HG03469 (cell line): ENCODE results near the gene AP1S1.
"Not testable (repeated sequence)": the region's sequence is repeated elsewhere in the genome, so short reads cannot be mapped to it uniquely, and the experiment has no call there.

Source experiments
- ATAC-seq: cut with Tn5 transposase; IDR thresholded peaks from one replicate; pipeline ENCODE4 v1.9.1; 2021; ENCODE audit warnings: mild to moderate bottlenecking, moderate library complexity, moderate number of reproducible peaks; ENCODE audit not compliant: unreplicated experiment

The AP1S1 gene

DNA sequence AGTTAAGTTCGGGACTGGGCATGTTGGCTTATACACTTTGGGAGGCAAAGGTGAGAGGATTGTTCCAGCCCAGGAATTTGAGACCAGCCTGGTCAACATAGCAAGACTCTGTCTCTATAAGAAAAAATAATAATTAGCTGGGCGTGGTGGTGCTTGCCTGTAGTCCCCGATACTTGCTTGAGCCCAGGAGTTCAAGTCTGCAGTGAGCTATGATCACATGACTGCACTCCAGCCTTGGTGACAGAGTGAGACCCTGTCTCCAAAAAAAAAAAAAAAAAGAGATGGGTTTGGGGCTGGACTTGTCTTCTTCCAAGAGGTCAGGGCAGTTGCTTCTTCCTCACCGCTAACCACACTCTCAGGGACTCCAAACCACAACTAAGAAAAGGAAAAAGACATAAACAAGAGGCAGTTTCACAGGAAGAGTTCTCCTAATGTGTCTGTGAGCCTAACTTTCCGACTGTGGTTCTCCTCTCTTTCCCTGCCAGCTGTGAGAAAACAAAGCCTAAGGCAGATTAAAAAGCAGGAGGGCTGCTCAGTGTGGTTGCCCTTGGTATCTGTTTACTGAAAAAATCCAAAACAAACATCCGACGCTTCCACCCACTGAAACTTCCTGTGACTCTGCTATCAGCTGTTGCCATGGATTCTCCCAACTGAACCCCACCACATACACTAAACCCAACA is 29.8 kb upstream of the AP1S1 start:
- ATAC-seq: no peak

DNA sequence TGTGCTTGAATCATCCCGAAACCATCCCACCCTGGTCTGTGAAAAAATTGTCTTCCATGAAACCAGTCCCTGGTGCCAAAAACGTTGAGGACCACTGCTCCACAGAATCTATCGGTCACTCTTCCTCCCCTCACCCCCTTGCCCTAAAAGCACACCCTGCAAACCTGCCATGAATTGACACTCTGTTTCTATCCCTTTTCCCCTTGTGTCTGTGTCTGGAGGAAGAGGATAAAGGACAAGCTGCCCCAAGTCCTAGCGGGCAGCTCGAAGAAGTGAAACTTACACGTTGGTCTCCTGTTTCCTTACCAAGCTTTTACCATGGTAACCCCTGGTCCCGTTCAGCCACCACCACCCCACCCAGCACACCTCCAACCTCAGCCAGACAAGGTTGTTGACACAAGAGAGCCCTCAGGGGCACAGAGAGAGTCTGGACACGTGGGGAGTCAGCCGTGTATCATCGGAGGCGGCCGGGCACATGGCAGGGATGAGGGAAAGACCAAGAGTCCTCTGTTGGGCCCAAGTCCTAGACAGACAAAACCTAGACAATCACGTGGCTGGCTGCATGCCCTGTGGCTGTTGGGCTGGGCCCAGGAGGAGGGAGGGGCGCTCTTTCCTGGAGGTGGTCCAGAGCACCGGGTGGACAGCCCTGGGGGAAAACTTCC is 28.2 kb upstream of the AP1S1 start:
- ATAC-seq: peak; percentile 45

DNA sequence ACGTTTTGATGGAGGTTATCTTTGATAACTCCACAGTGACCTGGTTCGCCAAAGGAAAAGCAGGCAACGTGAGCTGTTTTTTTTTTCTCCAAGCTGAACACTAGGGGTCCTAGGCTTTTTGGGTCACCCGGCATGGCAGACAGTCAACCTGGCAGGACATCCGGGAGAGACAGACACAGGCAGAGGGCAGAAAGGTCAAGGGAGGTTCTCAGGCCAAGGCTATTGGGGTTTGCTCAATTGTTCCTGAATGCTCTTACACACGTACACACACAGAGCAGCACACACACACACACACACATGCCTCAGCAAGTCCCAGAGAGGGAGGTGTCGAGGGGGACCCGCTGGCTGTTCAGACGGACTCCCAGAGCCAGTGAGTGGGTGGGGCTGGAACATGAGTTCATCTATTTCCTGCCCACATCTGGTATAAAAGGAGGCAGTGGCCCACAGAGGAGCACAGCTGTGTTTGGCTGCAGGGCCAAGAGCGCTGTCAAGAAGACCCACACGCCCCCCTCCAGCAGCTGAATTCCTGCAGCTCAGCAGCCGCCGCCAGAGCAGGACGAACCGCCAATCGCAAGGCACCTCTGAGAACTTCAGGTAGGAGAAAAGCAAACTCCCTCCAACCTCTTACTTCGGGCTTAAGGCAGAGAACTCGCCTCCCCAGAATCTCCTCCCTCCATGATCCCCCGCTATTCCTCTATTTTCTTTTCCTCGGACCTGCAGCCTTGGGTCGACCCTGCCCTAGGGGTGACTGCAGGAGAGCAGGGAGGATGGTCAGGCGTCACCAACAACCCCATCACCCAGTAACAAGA is 27.4 kb upstream of the AP1S1 start, which contains the start of gene SERPINE1:
TSS of gene SERPINE1 (plus strand) at position 454 of the 809 bp plus-strand sequence. CDS start 1,290 bp downstream, outside the sequence.
- no peak for ATAC-seq

DNA sequence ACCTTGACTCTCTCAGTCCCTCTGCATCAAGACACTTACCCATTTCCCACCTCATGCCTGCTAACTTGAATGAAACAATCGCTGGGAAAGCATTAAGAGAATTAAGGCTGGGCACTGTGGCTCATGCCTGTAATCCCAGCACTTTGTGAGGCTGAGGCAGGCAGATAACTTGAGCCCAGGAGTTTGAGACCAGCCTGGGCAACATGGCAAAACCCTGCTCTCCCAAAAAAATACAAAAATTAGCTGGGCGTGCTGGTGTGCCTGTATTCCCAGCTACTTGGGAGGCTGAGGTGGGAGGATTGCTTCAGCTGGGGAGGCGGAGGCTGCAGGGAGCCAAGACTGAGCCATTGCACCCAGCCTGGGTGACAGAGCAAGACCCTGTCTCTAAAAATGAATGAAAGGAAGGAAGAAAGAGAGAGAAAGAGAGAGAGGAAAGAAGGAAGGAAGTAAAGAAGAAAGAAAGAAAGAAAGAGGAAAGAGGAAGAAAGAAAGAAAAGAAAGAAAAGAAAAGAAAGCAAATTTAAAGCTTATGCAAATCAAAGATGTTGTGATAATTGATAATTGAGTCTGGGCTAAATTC is 26.7 kb upstream of the AP1S1 start:
- no peak for ATAC-seq

DNA sequence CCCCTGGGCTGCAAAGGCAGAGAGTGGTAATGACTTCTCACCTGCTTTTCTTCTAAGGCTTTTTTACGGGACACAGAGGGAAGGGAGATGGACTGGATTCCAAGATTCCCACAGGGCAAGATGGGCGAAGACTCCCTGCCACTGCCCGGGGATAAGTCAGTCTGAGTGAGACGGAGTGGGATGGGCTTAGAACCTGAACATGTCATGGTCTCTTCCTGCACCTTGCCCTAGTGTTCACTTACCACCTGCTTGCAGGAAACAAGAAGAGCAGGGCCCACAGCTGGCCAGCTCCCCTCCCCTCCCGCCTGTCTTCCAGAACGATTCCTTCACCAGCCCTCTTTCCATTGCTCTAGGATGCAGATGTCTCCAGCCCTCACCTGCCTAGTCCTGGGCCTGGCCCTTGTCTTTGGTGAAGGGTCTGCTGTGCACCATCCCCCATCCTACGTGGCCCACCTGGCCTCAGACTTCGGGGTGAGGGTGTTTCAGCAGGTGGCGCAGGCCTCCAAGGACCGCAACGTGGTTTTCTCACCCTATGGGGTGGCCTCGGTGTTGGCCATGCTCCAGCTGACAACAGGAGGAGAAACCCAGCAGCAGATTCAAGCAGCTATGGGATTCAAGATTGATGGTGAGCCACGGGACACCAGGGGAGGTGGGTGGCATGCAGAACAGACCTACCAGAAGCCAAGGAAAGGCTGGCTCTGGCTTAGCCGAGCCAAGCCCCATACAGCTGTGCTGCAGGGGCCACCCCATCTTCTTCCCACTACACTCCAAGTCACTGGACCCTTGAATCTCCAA is 26.0 kb upstream of the AP1S1 start:
- no peak for ATAC-seq

DNA sequence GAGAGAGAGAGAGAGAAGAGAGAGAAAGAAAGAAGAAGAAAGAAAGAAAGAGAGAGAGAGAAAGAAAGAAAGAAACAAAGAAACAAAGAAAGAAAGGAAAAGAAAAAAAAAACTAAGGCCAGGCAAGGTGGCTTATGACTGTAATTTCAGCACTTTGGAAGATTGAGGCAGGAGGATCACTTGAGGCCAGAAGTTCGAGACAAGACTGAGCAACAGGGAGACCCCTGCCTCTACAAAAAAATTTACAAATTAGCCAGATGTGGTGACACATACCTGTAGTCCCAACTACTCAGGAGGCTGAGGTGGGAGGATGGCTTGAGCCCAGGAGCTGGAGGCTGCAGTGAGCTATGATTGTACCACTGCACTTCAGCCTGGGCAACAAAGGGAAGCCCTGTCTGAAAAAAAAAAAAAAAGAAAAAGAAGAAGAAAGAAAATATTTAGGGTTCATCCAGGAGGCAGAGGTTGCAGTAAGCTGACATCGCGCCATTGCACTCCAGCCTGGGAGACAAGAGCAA is 24.6 kb upstream of the AP1S1 start:
- ATAC-seq: no peak

DNA sequence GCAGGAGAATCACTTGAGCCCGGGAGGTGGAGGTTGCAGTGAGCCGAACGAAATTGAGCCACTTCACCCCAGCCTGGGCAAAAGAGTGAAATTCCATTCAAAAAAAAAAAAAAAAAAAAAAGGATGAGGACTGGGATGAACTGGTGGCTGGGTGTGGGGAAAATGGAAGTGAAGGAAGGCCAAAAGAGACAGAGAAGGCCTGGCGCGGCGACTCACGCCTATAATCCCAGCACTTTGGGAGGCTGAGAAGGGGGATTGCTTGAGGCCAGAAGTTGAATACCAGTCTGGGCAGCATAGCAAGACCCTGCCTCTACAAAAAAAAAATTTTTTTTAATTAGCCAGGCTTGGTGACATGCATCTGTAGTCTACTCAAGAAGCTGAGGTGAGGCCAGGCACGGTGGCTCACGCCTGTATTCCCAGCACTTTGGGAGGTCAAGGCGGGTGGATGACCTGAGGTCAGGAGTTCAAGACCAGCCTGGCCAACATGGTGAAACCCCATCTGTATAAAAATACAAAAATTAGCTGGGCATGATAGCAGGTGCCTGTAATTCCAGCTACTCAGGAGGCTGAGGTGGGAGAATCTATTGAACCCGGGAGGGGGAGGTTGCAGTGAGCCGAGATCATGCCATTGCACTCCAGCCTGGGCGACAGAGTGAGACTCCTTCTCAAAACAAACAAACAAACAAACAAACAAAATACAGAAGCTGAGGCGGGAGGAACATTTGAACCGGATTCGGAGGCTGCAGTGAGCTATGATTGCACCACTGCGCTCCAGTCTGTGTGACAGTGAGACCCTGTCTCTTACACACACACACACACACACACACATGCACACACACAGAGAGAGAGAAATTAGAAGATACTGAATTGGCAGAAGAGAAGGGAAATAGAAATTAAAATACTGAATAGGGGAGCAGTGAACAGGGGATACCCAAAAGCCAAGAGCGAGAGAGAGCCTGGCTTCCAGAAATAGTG is 21.4 kb upstream of the AP1S1 start:
- not testable (repeated sequence) for ATAC-seq

DNA sequence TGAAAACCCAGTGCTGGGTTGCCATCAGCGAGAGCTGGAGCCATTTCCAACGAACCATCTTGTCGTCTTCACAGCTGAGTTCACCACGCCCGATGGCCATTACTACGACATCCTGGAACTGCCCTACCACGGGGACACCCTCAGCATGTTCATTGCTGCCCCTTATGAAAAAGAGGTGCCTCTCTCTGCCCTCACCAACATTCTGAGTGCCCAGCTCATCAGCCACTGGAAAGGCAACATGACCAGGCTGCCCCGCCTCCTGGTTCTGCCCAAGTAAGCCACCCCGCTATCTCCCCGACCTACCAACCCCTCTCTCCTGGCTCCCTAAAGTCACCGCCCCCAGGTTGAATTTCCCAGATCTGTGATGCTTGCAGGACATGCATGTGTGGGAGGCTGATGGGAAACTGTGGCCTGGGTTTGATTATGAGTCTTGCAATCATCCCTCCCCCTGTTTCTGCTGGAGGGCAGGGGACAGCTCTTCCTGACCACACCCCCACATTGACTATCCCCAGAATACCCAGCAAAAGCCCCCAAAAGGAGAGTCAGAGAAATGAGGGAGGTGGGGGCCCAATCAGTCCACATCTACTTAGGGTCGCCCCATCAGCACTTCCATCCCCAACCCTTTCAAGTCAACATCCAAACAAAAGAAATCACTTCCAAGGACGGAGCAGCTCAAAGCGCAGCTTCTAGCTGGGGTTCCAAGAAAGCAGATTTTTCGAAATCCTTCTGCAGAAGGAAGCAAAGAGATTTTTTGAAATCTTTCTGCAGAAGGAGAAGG is 20.5 kb upstream of the AP1S1 start:
- ATAC-seq: no peak

DNA sequence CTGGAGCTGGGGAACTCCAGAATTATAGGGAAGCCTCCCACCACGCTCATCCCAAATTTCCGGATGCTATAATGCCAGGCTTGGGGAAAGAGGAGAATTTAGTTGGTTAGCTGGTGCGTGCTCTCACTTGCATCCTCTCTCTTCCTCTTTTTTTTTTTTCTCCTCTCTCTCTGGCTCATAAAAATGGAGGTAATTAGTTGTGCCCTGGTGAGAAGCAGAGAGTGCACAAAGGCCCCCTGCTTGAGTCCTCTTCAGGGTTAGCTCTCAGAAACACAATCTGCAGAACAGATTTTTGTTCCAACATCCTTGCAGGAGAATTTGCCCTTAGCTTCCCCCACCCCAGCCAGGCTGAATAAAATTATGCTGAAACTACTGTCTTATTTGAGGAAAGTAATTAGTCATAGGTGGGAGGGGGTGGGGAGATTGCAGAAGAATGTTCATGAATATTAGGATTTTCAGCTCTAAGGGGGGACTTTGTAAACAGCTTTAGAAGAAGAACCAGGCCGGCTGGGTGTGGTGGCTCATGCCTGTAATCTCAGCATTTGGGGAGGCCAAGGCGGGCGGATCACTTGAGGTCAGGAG is 19.8 kb upstream of the AP1S1 start:
- no peak for ATAC-seq

DNA sequence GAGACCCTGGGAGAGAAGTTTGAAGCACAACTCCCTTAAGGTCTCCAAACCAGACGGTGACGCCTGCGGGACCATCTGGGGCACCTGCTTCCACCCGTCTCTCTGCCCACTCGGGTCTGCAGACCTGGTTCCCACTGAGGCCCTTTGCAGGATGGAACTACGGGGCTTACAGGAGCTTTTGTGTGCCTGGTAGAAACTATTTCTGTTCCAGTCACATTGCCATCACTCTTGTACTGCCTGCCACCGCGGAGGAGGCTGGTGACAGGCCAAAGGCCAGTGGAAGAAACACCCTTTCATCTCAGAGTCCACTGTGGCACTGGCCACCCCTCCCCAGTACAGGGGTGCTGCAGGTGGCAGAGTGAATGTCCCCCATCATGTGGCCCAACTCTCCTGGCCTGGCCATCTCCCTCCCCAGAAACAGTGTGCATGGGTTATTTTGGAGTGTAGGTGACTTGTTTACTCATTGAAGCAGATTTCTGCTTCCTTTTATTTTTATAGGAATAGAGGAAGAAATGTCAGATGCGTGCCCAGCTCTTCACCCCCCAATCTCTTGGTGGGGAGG is 16.5 kb upstream of the AP1S1 start:
- no peak for ATAC-seq

DNA sequence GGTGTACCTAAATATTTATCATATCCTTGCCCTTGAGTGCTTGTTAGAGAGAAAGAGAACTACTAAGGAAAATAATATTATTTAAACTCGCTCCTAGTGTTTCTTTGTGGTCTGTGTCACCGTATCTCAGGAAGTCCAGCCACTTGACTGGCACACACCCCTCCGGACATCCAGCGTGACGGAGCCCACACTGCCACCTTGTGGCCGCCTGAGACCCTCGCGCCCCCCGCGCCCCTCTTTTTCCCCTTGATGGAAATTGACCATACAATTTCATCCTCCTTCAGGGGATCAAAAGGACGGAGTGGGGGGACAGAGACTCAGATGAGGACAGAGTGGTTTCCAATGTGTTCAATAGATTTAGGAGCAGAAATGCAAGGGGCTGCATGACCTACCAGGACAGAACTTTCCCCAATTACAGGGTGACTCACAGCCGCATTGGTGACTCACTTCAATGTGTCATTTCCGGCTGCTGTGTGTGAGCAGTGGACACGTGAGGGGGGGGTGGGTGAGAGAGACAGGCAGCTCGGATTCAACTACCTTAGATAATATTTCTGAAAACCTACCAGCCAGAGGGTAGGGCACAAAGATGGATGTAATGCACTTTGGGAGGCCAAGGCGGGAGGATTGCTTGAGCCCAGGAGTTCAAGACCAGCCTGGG is 15.9 kb upstream of the AP1S1 start:
- no peak for ATAC-seq

DNA sequence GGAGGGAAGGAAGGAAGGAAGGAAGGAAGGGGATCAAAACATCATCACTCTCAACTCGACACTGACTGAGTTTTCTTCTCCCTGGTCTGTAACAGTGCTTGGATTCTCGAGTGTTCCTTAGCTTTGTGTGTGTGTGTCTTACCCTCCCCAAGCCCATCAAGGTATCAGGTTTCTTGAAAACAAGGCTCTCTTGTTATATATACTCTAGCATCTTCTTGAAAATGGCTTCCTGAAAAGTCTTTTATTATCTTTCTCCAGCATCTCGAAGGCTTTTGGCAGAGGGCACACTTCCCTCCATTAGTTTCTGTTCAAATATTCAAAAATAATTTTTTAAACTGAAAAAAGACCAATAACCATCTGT is 14.0 kb upstream of the AP1S1 start:
- no peak for ATAC-seq

DNA sequence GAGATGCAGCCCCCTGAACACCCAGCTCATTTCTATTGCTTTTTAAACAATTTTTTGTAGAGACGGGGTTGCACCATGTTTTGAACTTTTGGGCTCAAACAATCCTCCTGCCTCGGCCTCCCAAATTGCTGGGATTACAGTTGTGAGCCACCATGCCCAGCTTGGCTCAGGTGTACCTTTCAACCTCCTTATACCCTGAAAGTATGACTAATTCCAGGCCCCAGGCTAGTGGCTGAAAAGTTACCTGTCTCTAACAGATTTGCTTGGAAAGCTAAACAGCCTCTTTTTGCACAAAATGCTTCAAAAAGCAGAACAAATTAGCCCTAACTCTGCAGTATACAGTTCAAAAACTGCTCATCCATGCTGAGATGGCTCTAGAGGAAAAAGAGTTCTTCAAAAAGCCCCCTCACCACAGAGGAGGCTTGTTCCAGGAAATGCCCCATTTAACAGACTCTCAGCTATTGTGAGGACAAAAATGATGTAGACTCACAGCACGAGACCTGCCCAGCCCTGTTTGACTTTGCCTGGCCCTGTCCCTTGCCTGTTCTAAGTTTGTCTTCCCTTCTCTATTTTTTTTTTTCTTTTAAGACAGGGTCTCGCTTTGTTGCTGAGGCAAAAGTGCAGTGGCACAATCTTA is 13.4 kb upstream of the AP1S1 start:
- no peak for ATAC-seq

DNA sequence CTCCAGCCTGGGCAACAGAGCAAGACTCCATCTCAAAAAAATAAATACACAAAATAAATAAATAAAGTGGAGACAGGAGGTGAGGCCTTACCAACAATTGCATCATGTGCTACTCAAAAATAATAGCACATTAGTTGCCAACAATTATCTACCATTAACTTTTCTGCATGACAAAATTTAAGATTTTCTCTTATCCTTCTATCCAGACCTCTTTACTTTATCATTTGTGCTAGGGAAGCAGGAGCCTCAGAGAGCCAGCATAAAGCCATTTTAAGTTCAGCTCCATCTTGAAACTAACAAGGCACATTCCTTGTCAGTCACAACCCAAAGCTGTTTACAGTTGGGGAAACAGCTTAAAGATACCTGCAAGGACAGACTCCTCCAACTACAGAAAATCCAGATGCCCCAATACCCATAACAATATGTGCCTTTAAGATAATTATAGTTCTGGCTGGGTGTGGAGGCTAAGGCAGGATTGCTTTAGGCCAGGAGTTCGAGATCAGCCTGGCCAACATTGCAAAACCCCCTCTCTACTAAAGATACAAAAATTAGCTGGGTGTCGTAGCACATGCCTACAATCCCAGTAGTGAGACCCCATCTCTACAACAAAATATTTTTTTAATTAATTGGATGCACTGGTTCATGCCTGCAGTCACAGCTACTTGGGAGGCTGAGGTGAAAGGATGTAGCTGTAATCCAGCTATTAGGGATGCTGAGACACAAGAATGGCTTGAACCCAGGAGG is 2.2 kb upstream of the AP1S1 start:
- no peak for ATAC-seq

DNA sequence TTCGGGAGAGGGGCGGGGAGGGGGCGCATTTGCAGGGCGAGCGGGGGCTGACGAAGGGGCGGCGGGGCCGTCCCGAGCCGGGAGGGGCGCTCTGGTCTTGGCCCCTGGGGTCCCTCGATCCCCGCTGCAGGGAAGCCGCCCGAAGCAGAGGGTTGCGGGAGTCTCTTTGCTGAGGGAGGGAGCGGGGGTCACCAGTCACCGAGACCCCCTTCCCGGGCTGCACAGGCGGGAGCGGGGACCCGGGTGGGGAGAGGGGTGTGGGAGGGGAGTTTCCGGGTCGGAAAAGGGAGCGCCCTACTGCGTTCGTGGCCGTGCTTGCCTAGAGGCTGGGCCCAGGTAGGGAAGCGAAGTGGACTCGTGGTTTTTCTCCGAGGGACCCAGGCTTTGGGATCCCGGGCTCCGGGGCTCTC is 422 bp downstream of the AP1S1 start:
- ATAC-seq: no peak

DNA sequence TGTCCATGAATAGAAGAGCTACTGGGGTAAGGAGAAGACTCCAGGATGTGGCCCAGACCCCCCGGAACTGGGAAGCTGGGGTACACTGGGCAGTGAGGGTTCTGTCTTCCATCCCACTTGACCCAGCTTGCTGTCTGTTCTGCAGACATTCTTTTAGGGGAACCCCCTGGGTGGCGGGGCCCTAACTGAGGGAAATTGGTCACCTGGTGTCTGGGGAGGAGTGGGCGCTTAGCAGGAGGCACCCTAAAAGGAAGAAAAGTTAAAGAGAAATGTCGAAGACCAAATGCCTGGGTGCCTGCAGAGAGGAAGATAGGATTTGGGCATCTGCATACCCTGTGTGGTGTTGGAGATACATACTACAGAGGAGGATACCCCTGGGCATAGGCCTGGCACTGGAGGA is 1.0 kb downstream of the AP1S1 start:
- no peak for ATAC-seq
